ENCODE data around the gene GRK7. TPM values are rescaled to one million over a fixed set of nuclear protein-coding genes. Genes with fewer than 3 reads are reported as not detected.
A peak's percentile ranks its signal among the peaks of the same experiment; 100 is the strongest.

Gene GRK7
- total and polyA plus RNA-seq, 2 donors (not counting 3 experiments of a cell fraction or from before 2014, with no cell fraction given): not detected

DNA sequence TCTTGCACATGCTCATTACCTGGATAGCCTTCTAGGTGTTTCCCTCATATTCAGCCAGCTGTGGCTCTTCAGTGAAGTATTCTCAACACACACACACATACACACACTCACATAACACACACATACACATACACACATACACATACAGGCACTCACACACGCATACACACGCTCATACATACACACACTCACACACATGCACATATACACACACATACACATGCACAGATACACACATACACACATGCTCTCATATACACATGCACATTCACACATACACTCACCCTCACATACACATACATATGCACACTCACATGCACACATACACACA is 41.2 kb downstream of the GRK7 start:
- no peak overlapping the region for H3K27ac ChIP-seq (ENCODE audit: insufficient read depth, low read depth, low read length)
- H3K4me2 ChIP-seq (ENCODE audit: insufficient read depth, low read length): no peak overlapping the region
- ChIA-PET CTCF (interaction anchor here (1.2 kb wide), 1 partner anchor 11 kb away, joined by 3 read pairs; no protein-coding TSS in a partner anchor), POLR2A (no interaction called here)
- no peaks in the 10 kb centered on the region for H3K4me1 ChIP-seq (ENCODE audit: control insufficient read depth, extremely low read depth, insufficient read depth, low read length)
- no peaks in the 10 kb centered on the region for H3K9me3 ChIP-seq (replicated peaks; ENCODE audit: control insufficient read depth, insufficient read depth, low read length)
- FAIRE-seq: no peak
- intact Hi-C loops (cut with micrococcal nuclease): no loop called here
- dilution Hi-C loops (cut with MboI; ENCODE audit: extremely low pct_ligation_motif_present, low sequenced_read_pairs): no loop called here
- H3K9ac ChIP-seq (replicated peaks; ENCODE audit: extremely low read depth, insufficient read depth, low read length): no peak overlapping the region
- no peak overlapping the region for H2AFZ ChIP-seq (ENCODE audit: low read depth, low read length)
- no peak overlapping the region for H3K4me3 ChIP-seq (replicated peaks in 1 of 3; ENCODE audit: insufficient read depth in 1 of 3, low read depth in 1 of 3, low read length in 3 of 3)
- H3K9me1 ChIP-seq (replicated peaks; ENCODE audit: control insufficient read depth, extremely low read depth, insufficient read depth, low read length): no peaks in the 10 kb centered on the region
- no peak for DNase-seq (ENCODE audit: low read depth, low spot score)
- no peaks in the 10 kb centered on the region for H4K20me1 ChIP-seq (replicated peaks; ENCODE audit: control insufficient read depth, extremely low read depth, insufficient read depth, low read length)
- H3K36me3 ChIP-seq (ENCODE audit: control insufficient read depth in 2 of 2, extremely low read depth in 1 of 2, insufficient read depth in 2 of 2, low read length in 2 of 2): no peaks in the 10 kb centered on the region
- no peak for TF ChIP-seq JUN (IDR thresholded peaks at IDR 0.05; ENCODE audit: borderline replicate concordance, insufficient read depth, insufficient read length, low read depth)
- TF ChIP-seq POLR2AphosphoS5 (IDR thresholded peaks at IDR 0.05; ENCODE audit: insufficient read depth, low read depth, low read length): no peak
- TF ChIP-seq EZH2 (IDR thresholded peaks at IDR 0.05; ENCODE audit: borderline replicate concordance, low read depth, low read length, severe bottlenecking): no peak
- no peak for TF ChIP-seq GATA2 (IDR thresholded peaks at IDR 0.05; ENCODE audit: insufficient read depth, insufficient read length, low read depth, low read length)
- TF ChIP-seq CTCF (IDR thresholded peaks at IDR 0.05; ENCODE audit: extremely low read depth in 1 of 2, insufficient read depth in 1 of 2, low read depth in 1 of 2, low read length in 2 of 2): no peak
- TF ChIP-seq MYC (IDR thresholded peaks at IDR 0.05; ENCODE audit: low read depth, low read length): no peak
- TF ChIP-seq POLR2A (IDR thresholded peaks at IDR 0.05; ENCODE audit: low read depth, low read length): no peak
- no peak for TF ChIP-seq FOS (IDR thresholded peaks at IDR 0.05; ENCODE audit: borderline replicate concordance, insufficient read depth, low read length)
- peak; percentile 28 for TF ChIP-seq MAX (IDR thresholded peaks at IDR 0.05; ENCODE audit: insufficient read depth, insufficient read length)
- no TSS peak for BruUV-seq (replicated peaks)
- H3K27me3 ChIP-seq (ENCODE audit: control insufficient read depth in 2 of 2, insufficient read depth in 2 of 2, low read length in 2 of 2): peaks cover 0 to 2% of the 10 kb centered on the region in 2 experiments
- no peaks in the 10 kb centered on the region for H3K79me2 ChIP-seq (ENCODE audit: control insufficient read depth, insufficient read depth, low read length)

Measured in endothelial cell of umbilical vein (primary cell).